Thyroid gland (tissue), 4 donors: ENCODE measurements around the gene RASL12.

ENCODE experiments used
- CTCF ChIP-seq, 6 experiments: fragments of 200-600 bp in 3 of 6; fragments of 450-650 bp in 3 of 6; sonication (generic) in 3 of 6; IDR thresholded peaks; one replicate each; pipeline ENCODE4 v1.5.1; 2016 to 2019; ENCODE audit warnings: antibody characterized with exemption in 6 of 6, mild to moderate bottlenecking in 2 of 6, inconsistent platforms in 1 of 6, moderate library complexity in 1 of 6
- POLR2A ChIP-seq, 2 donors: fragments of 450-650 bp; IDR thresholded peaks; one replicate each; pipeline ENCODE4 v1.6.1; 2017; ENCODE audit warnings: antibody characterized with exemption in 2 of 2, mild to moderate bottlenecking in 2 of 2, moderate library complexity in 1 of 2

- no peak for TF ChIP-seq CTCF (IDR thresholded peaks at IDR 0.05)
- TF ChIP-seq POLR2A (IDR thresholded peaks at IDR 0.05): no peak
These were observed 12.5 kb downstream of the RASL12 start for GRCh38 chr15:65055201-65055870.
